HepG2 (cell line): Measurements from ENCODE around the gene GNMT. TPM values are rescaled to one million over a fixed set of nuclear protein-coding genes. Genes with fewer than 3 reads are reported as not detected.

Experiments
- CAMTA2 ChIP-seq: sonication (generic); formaldehyde crosslinking; IDR thresholded peaks from 2 replicates; pipeline ENCODE4 v1.4.0; 2020; ENCODE audit warnings: mild to moderate bottlenecking, missing genetic modification reagents, borderline replicate concordance
- DNMT3B ChIP-seq: conservative IDR thresholded peaks from 2 replicates; pipeline ENCODE4 v1.6.1; 2016; ENCODE audit warnings: missing biosample characterization, control low read depth
- HNF4A ChIP-seq: sonication (generic); formaldehyde crosslinking; IDR thresholded peaks from 2 replicates; pipeline ENCODE4 v1.4.0; 2020; ENCODE audit warnings: missing genetic modification reagents
- KMT2A ChIP-seq: sonication (generic); formaldehyde crosslinking; IDR thresholded peaks from 2 replicates; pipeline ENCODE4 v1.4.0; 2020; ENCODE audit warnings: missing genetic modification reagents
- MTA3 ChIP-seq: sonication (generic); formaldehyde crosslinking; IDR thresholded peaks from 2 replicates; pipeline ENCODE4 v1.4.0; 2020; ENCODE audit warnings: missing genetic modification reagents
- NR2C2 ChIP-seq: sonication (generic); formaldehyde crosslinking; IDR thresholded peaks from 2 replicates; pipeline ENCODE4 v1.4.0; 2020; ENCODE audit warnings: missing genetic modification reagents, mild to moderate bottlenecking, moderate library complexity, borderline replicate concordance
- NR3C1 ChIP-seq: sonication (generic); formaldehyde crosslinking; IDR thresholded peaks from 2 replicates; pipeline ENCODE4 v1.4.0; 2020; ENCODE audit warnings: missing genetic modification reagents
- RNF2 ChIP-seq: fragments of 450-650 bp; conservative IDR thresholded peaks from 2 replicates; pipeline ENCODE4 v1.6.1; 2016; ENCODE audit warnings: low read depth
- SNRNP70 ChIP-seq: fragments of 200-400 bp; formaldehyde crosslinking; IDR thresholded peaks from 2 replicates; pipeline ENCODE4 v1.6.1; 2017; ENCODE audit warnings: mild to moderate bottlenecking, low read depth, low read length, moderate library complexity
- ZMYM4 ChIP-seq: sonication (generic); formaldehyde crosslinking; IDR thresholded peaks from 2 replicates; pipeline ENCODE4 v1.8.1; 2023; ENCODE audit warnings: mild to moderate bottlenecking, missing genetic modification reagents
- ZNF451 ChIP-seq: sonication (generic); formaldehyde crosslinking; IDR thresholded peaks from 2 replicates; pipeline ENCODE4 v1.5.0; 2020; ENCODE audit warnings: mild to moderate bottlenecking, missing genetic modification reagents
- ZNF558 ChIP-seq: sonication (generic); formaldehyde crosslinking; IDR thresholded peaks from 2 replicates; pipeline ENCODE4 v1.9.0; 2022; ENCODE audit warnings: mild to moderate bottlenecking, missing genetic modification reagents, borderline replicate concordance
- ZNF678 ChIP-seq: sonication (generic); formaldehyde crosslinking; IDR thresholded peaks from 2 replicates; pipeline ENCODE4 v1.4.0; 2020; ENCODE audit warnings: mild to moderate bottlenecking, missing genetic modification reagents
- ZNF781 ChIP-seq: sonication (generic); formaldehyde crosslinking; IDR thresholded peaks from 2 replicates; pipeline ENCODE4 v1.5.1; 2020; ENCODE audit warnings: borderline replicate concordance, mild to moderate bottlenecking, missing genetic modification reagents; ENCODE audit errors: not compliant biosample characterization
- ZNF878 ChIP-seq: sonication (generic); formaldehyde crosslinking; IDR thresholded peaks from 2 replicates; pipeline ENCODE4 v1.8.1; 2023; ENCODE audit warnings: mild to moderate bottlenecking, missing genetic modification reagents, moderate library complexity
- polyA plus RNA-seq, 8 experiments: library from polyadenylated mRNA; depleted of rRNA in 3 of 8; stranded (reverse) in 7 of 8; unstranded in 1 of 8; fragments of >200 nt; fragmentation: Illumina TruSeq in 4 of 8; extraction: Trizol in 4 of 8; gene quantifications; 2 replicates each; pipeline versions ENCODE4 v1.2.1 to v1.2.3, GENCODE V29; 2011 to 2016; ENCODE audit warnings: low read depth in 4 of 8, missing spikeins in 1 of 8, mixed read lengths in 1 of 8; ENCODE audit not compliant: insufficient read depth in 1 of 8
- total RNA-seq, 5 experiments: library from RNA; depleted of rRNA; stranded (reverse); fragments of >200 nt; fragmentation: Illumina TruSeq; extraction: Trizol; gene quantifications; 2 replicates each; pipeline ENCODE4 v1.2.3, GENCODE V29; 2016; ENCODE audit warnings: low read depth in 1 of 5
- TF ChIP-seq, protein P1 (sequence below): sonication (generic); formaldehyde crosslinking; IDR thresholded peaks from 2 replicates; pipeline ENCODE4 v1.8.0; 2022; ENCODE audit warnings: missing genetic modification reagents, mild to moderate bottlenecking, borderline replicate concordance
- TF ChIP-seq, protein P2 (sequence below): sonication (generic); formaldehyde crosslinking; IDR thresholded peaks from 2 replicates; pipeline ENCODE4 v1.5.0; 2020; ENCODE audit warnings: missing genetic modification reagents
- TF ChIP-seq, protein P3 (sequence below): sonication (generic); formaldehyde crosslinking; IDR thresholded peaks from 2 replicates; pipeline ENCODE4 v1.5.1; 2020; ENCODE audit warnings: missing genetic modification reagents, mild to moderate bottlenecking, borderline replicate concordance
- TF ChIP-seq, protein P4 (sequence below): sonication (generic); formaldehyde crosslinking; conservative IDR thresholded peaks from 2 replicates; pipeline ENCODE4 v1.4.0; 2020; ENCODE audit warnings: missing genetic modification reagents
- TF ChIP-seq, protein P5 (sequence below), 2 experiments: sonication (generic) in 1 of 2; formaldehyde crosslinking in 1 of 2; IDR thresholded peaks; 2 replicates each; pipeline versions ENCODE4 v1.5.1 to v1.6.1; 2011 to 2020; ENCODE audit warnings: borderline replicate concordance in 1 of 2, low read depth in 1 of 2, low read length in 1 of 2, mild to moderate bottlenecking in 1 of 2, missing genetic modification reagents in 1 of 2, moderate library complexity in 1 of 2

GNMT gene
- total and polyA plus RNA-seq, 2 of the 13 experiments (the other 11 are each of a cell fraction or from before 2014, with no cell fraction given): 2.8 to 7.0 TPM

DNA sequence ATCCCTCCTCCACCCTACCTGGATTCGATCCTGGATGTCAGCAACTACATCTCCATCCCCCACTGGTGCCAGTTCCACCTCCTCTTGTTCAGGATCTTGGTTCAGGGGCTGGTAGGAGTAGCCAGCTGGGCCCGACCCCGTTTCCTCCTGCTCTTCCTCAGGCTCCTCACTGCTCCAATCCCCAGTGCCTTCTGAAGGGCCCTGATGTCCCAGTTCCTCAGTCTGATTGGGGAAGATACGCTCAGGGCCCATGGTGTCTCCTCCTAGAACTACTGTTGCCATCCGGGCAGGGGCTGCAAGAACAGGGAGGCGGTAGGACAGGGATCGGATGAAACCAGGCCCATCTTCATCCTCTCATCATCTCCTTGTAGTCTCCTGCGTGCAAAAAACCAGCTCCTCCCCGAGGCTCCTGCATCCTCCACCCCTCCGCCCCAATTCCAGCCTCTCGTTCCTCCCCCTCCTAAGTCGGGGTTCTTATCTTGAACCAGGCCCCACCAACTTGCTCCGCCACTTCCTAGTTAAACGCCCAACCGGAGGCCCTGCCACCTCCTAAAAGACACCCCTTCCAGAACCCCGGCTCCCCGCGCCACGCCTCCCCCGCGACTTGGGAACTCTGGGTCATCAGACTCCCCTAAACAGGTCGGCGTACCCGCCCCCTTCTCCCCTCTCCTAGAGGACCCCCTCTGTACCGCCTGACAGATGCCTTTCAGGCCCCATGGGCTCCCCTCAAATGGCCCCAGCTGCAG, 52.7 kb downstream of the GNMT start (continued):
- TF ChIP-seq, protein P1, sequence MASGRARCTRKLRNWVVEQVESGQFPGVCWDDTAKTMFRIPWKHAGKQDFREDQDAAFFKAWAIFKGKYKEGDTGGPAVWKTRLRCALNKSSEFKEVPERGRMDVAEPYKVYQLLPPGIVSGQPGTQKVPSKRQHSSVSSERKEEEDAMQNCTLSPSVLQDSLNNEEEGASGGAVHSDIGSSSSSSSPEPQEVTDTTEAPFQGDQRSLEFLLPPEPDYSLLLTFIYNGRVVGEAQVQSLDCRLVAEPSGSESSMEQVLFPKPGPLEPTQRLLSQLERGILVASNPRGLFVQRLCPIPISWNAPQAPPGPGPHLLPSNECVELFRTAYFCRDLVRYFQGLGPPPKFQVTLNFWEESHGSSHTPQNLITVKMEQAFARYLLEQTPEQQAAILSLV: no peak
- TF ChIP-seq, protein P2, sequence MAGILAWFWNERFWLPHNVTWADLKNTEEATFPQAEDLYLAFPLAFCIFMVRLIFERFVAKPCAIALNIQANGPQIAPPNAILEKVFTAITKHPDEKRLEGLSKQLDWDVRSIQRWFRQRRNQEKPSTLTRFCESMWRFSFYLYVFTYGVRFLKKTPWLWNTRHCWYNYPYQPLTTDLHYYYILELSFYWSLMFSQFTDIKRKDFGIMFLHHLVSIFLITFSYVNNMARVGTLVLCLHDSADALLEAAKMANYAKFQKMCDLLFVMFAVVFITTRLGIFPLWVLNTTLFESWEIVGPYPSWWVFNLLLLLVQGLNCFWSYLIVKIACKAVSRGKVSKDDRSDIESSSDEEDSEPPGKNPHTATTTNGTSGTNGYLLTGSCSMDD (CRISPR knock-in tag): no peak
- TF ChIP-seq MTA3 (CRISPR knock-in tag): no peak
- no peak for TF ChIP-seq ZNF451 (CRISPR knock-in tag)
- TF ChIP-seq RNF2: no peak
- TF ChIP-seq NR3C1 (CRISPR knock-in tag): no peak
- TF ChIP-seq, protein P3, sequence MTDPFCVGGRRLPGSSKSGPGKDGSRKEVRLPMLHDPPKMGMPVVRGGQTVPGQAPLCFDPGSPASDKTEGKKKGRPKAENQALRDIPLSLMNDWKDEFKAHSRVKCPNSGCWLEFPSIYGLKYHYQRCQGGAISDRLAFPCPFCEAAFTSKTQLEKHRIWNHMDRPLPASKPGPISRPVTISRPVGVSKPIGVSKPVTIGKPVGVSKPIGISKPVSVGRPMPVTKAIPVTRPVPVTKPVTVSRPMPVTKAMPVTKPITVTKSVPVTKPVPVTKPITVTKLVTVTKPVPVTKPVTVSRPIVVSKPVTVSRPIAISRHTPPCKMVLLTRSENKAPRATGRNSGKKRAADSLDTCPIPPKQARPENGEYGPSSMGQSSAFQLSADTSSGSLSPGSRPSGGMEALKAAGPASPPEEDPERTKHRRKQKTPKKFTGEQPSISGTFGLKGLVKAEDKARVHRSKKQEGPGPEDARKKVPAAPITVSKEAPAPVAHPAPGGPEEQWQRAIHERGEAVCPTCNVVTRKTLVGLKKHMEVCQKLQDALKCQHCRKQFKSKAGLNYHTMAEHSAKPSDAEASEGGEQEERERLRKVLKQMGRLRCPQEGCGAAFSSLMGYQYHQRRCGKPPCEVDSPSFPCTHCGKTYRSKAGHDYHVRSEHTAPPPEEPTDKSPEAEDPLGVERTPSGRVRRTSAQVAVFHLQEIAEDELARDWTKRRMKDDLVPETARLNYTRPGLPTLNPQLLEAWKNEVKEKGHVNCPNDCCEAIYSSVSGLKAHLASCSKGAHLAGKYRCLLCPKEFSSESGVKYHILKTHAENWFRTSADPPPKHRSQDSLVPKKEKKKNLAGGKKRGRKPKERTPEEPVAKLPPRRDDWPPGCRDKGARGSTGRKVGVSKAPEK: no peak
- TF ChIP-seq SNRNP70: no peak
- no peak for TF ChIP-seq ZNF558 (CRISPR knock-in tag)
- TF ChIP-seq KMT2A (CRISPR knock-in tag): no peak
- TF ChIP-seq HNF4A (CRISPR knock-in tag): no peak
- no peak for TF ChIP-seq CAMTA2
- TF ChIP-seq ZNF781 (CRISPR knock-in tag): no peak
- no peak for TF ChIP-seq DNMT3B
- TF ChIP-seq ZNF678: no peak
- TF ChIP-seq, protein P4, sequence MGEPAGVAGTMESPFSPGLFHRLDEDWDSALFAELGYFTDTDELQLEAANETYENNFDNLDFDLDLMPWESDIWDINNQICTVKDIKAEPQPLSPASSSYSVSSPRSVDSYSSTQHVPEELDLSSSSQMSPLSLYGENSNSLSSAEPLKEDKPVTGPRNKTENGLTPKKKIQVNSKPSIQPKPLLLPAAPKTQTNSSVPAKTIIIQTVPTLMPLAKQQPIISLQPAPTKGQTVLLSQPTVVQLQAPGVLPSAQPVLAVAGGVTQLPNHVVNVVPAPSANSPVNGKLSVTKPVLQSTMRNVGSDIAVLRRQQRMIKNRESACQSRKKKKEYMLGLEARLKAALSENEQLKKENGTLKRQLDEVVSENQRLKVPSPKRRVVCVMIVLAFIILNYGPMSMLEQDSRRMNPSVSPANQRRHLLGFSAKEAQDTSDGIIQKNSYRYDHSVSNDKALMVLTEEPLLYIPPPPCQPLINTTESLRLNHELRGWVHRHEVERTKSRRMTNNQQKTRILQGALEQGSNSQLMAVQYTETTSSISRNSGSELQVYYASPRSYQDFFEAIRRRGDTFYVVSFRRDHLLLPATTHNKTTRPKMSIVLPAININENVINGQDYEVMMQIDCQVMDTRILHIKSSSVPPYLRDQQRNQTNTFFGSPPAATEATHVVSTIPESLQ: no peak
- TF ChIP-seq NR2C2 (CRISPR knock-in tag): no peak
- TF ChIP-seq ZMYM4: no peak; the same call in 1 of the 2 replicates
- TF ChIP-seq, protein P5, sequence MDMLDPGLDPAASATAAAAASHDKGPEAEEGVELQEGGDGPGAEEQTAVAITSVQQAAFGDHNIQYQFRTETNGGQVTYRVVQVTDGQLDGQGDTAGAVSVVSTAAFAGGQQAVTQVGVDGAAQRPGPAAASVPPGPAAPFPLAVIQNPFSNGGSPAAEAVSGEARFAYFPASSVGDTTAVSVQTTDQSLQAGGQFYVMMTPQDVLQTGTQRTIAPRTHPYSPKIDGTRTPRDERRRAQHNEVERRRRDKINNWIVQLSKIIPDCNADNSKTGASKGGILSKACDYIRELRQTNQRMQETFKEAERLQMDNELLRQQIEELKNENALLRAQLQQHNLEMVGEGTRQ (IDR thresholded peaks at IDR 0.05; ENCODE audit: low read depth, low read length): no peak
- TF ChIP-seq, protein P5 (CRISPR knock-in tag; IDR thresholded peaks at IDR 0.05; ENCODE audit: borderline replicate concordance): no peak
- no peak for TF ChIP-seq ZNF878
